ENCODE data around the gene CGN. TPM values are rescaled to one million over a fixed set of nuclear protein-coding genes. Genes with fewer than 3 reads are reported as not detected.

The CGN gene
- total RNA-seq, 1 experiment from 2014 or later = 147 TPM

DNA sequence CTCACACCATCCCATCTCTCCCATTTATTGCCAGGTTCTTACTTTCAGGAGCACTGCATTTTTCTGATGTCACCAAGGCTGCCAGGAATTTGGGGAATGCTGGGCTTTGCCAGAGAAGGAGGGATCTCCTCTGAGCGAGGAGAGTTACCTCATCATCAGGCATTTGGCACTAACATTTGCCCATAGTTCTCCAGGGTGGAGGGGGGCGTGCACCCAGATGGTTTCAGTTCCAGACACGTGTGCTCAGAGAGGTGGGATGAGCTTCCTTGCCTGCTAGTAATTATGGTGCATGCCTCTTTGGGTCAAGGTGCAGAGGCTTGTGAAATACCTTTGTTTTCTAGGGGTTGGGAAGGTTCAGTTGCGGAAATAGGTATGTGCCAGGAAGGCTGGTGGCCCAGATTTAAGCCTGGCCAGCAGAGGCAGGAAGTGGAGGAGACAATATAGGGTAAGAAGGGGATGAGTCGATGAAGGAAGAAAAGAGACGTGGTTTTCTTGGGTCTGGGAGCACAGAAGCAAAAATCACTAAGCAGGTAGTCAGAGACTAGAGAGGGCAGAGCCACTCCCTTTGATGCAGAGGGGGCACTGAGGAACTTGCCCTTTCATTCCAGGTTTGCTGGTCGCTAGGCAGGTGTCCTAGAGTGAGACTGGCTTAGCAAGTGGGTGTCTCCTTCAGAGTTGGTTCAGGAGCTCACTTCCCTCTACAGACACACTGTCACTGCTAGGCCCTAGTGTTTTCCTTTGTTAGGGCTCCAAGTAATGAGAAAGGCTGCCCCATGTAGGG lies 36.1 kb downstream of the CGN start:
- DNase-seq = peak; percentile 92 to 96
- ChIA-PET POLR2A (interaction anchor here (0.7 to 1.0 kb wide), 8 partner anchors 10 to 293 kb away, joined by 3 to 7 read pairs (median 4); partner anchors contain the start of genes CGN, PSMB4, SNX27 and ZNF687), CTCF (no interaction called here)
- H3K36me3 ChIP-seq (ENCODE audit: control insufficient read depth, insufficient read depth, low read length) = no peaks in the 10 kb centered on the region; the same call in 1 of the 2 replicates
- peaks cover 65% of the 10 kb centered on the region for H3K4me1 ChIP-seq
- Mint-ChIP-seq H3K9me3 (ENCODE audit: unreplicated experiment) (no peaks in the 10 kb centered on the region), H3K27me3 (ENCODE audit: insufficient read depth, unreplicated experiment) (no peaks in the 10 kb centered on the region), H3K27ac (ENCODE audit: unreplicated experiment) (peak overlapping the region; percentile 89), H3K4me1 (ENCODE audit: low read depth, unreplicated experiment) (peaks cover 62% of the 10 kb centered on the region), H3K4me3 (ENCODE audit: unreplicated experiment) (peak overlapping the region; percentile 64), H3K36me3 (ENCODE audit: insufficient read depth, unreplicated experiment) (peaks cover 65% of the 10 kb centered on the region)
- intact Hi-C loops (cut with micrococcal nuclease; ENCODE audit: unreplicated experiment) = loop anchor here (5.0 kb wide), 2 partner anchors 45 to 290 kb away; partner anchors contain the start of gene C2CD4D
- H3K9me3 ChIP-seq = no peaks in the 10 kb centered on the region
- H3K4me3 ChIP-seq (ENCODE audit: low read depth, low read length) = no peak overlapping the region
- TF ChIP-seq, protein P1, sequence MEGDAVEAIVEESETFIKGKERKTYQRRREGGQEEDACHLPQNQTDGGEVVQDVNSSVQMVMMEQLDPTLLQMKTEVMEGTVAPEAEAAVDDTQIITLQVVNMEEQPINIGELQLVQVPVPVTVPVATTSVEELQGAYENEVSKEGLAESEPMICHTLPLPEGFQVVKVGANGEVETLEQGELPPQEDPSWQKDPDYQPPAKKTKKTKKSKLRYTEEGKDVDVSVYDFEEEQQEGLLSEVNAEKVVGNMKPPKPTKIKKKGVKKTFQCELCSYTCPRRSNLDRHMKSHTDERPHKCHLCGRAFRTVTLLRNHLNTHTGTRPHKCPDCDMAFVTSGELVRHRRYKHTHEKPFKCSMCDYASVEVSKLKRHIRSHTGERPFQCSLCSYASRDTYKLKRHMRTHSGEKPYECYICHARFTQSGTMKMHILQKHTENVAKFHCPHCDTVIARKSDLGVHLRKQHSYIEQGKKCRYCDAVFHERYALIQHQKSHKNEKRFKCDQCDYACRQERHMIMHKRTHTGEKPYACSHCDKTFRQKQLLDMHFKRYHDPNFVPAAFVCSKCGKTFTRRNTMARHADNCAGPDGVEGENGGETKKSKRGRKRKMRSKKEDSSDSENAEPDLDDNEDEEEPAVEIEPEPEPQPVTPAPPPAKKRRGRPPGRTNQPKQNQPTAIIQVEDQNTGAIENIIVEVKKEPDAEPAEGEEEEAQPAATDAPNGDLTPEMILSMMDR (IDR thresholded peaks at IDR 0.05; ENCODE audit: insufficient read depth in 1 of 2, low read depth in 1 of 2, low read length in 1 of 2, severe bottlenecking in 1 of 2, unreplicated experiment in 1 of 2) = no peak
- BruUV-seq (replicated peaks) = no TSS peak
- no peaks in the 10 kb centered on the region for H3K27me3 ChIP-seq (replicated peaks; ENCODE audit: control insufficient read depth, insufficient read depth, low read length)

DNA sequence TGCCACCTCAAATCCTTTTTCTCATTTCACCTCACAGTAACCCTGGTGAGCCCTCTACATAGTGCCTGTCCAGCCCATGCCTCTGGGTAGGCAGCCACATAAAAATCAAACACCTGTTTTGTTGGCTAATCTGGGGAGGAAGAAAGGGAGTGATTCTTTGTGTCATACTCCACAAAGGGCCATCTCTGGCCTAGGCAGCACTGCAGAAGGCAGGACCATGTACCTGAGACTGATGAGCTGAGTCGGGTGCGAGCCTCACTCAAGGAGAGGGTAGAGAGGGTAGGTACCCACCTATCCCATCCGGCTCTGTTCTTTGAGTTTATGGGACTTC lies 36.7 kb downstream of the CGN start:
- Histone ChIP-seq H3K27me3 (replicated peaks; ENCODE audit: control insufficient read depth, insufficient read depth, low read length) (no peaks in the 10 kb centered on the region), H3K36me3 (ENCODE audit: control insufficient read depth, insufficient read depth, low read length) (no peaks in the 10 kb centered on the region; the same call in 1 of the 2 replicates), H3K4me3 (ENCODE audit: low read depth, low read length) (no peak overlapping the region), H3K9me3 (no peaks in the 10 kb centered on the region), H3K4me1 (peaks cover 63% of the 10 kb centered on the region)
- CTCF ChIA-PET = interaction anchor here (1.9 kb wide), 1 partner anchor 8 kb away, joined by 16 read pairs; the partner anchor contains the start of gene TUFT1
- peaks cover 61% of the 10 kb centered on the region for H3K36me3 Mint-ChIP-seq (ENCODE audit: insufficient read depth, unreplicated experiment)
- H3K4me3 Mint-ChIP-seq (ENCODE audit: unreplicated experiment) = peak overlapping the region; percentile 80
- POLR2A ChIA-PET = interaction anchor here (0.6 to 1.0 kb wide), 2 partner anchors 64 to 1184 kb away, joined by 6 to 7 read pairs; partner anchors contain the start of gene SNX27
- H3K4me1 Mint-ChIP-seq (ENCODE audit: low read depth, unreplicated experiment) = peaks cover 56% of the 10 kb centered on the region
- H3K27me3 Mint-ChIP-seq (ENCODE audit: insufficient read depth, unreplicated experiment) = no peaks in the 10 kb centered on the region
- no TSS peak for BruUV-seq (replicated peaks)
- no peaks in the 10 kb centered on the region for H3K9me3 Mint-ChIP-seq (ENCODE audit: unreplicated experiment)
- H3K27ac Mint-ChIP-seq (ENCODE audit: unreplicated experiment) = peak overlapping the region; percentile 89
- no peak for DNase-seq
- TF ChIP-seq, protein P1 (IDR thresholded peaks at IDR 0.05; ENCODE audit: insufficient read depth in 1 of 2, low read depth in 1 of 2, low read length in 1 of 2, severe bottlenecking in 1 of 2, unreplicated experiment in 1 of 2) = no peak
- intact Hi-C loops (cut with micrococcal nuclease; ENCODE audit: unreplicated experiment) = loop anchor here (1.0 to 5.0 kb wide), 3 partner anchors 8 to 289 kb away; partner anchors contain the start of genes C2CD4D and TUFT1

DNA sequence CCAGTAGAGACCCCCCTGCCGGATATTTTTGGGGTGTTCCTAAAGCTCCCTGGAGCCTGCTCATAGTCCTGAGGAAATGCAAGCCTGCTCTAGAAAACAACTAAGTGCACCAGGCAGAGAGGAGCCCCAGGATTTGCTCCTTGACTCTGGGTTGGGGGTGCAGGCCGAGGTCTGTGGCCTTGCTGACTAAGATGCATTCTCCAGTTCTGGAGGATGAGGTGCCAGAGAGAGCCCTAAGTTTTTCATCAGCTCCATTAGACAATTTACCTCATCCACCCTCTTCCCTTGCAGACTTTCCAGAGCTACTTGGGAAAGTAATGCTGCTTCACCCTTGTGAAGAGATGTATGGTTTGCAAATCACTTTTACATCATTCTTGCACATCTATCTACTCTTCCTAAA lies 38.0 kb downstream of the CGN start:
- TF ChIP-seq, protein P1 (IDR thresholded peaks at IDR 0.05; ENCODE audit: insufficient read depth in 1 of 2, low read depth in 1 of 2, low read length in 1 of 2, severe bottlenecking in 1 of 2, unreplicated experiment in 1 of 2) = no peak
- BruUV-seq (replicated peaks) = no TSS peak
- peaks cover 64% of the 10 kb centered on the region for H3K36me3 Mint-ChIP-seq (ENCODE audit: insufficient read depth, unreplicated experiment)
- Histone ChIP-seq H3K36me3 (ENCODE audit: control insufficient read depth, insufficient read depth, low read length) (no peaks in the 10 kb centered on the region; the same call in 1 of the 2 replicates), H3K4me3 (ENCODE audit: low read depth, low read length) (no peak overlapping the region), H3K27me3 (replicated peaks; ENCODE audit: control insufficient read depth, insufficient read depth, low read length) (no peaks in the 10 kb centered on the region), H3K9me3 (no peaks in the 10 kb centered on the region), H3K4me1 (peaks cover 65% of the 10 kb centered on the region)
- DNase-seq = no peak
- intact Hi-C loops (cut with micrococcal nuclease; ENCODE audit: unreplicated experiment) = loop anchor here (1.0 to 5.0 kb wide), 3 partner anchors 39 to 288 kb away; partner anchors contain the start of gene C2CD4D
- peak overlapping the region; percentile 89 for H3K27ac Mint-ChIP-seq (ENCODE audit: unreplicated experiment)
- peak overlapping the region; percentile 80 for H3K4me3 Mint-ChIP-seq (ENCODE audit: unreplicated experiment)
- H3K9me3 Mint-ChIP-seq (ENCODE audit: unreplicated experiment) = no peaks in the 10 kb centered on the region
- H3K27me3 Mint-ChIP-seq (ENCODE audit: insufficient read depth, unreplicated experiment) = no peaks in the 10 kb centered on the region
- ChIA-PET CTCF (interaction anchor here (0.9 to 1.9 kb wide), 2 partner anchors 9 to 186 kb away, joined by 3 to 16 read pairs; partner anchors contain the start of gene TUFT1), POLR2A (interaction anchor here (0.5 to 2.1 kb wide), 4 partner anchors 9 to 209 kb away, joined by 3 to 47 read pairs (median 6); partner anchors contain the start of genes CGN and TUFT1)
- peaks cover 46% of the 10 kb centered on the region for H3K4me1 Mint-ChIP-seq (ENCODE audit: low read depth, unreplicated experiment)

Data from Caco-2 (cell line).